ENCODE results near the gene SH2D4B. TPM values are rescaled to one million over a fixed set of nuclear protein-coding genes. Genes with fewer than 3 reads are reported as not detected.

The SH2D4B gene
- total RNA-seq, 1 experiment from 2014 or later, result 0.07 TPM

- Histone ChIP-seq H3K4ac (ENCODE audit: low read depth, low read length) (no peak overlapping the region), H3K79me2 (ENCODE audit: insufficient read depth, low read length) (no peaks in the 10 kb centered on the region), H2AFZ (ENCODE audit: low read length) (no peak overlapping the region), H3K23ac (ENCODE audit: insufficient read length, low read depth, low read length) (no peak overlapping the region), H2BK20ac (ENCODE audit: low read depth, low read length, poor library complexity, severe bottlenecking) (no peak overlapping the region), H3K9me3 (ENCODE audit: control insufficient read depth, low read depth, low read length) (no peaks in the 10 kb centered on the region), H4K20me1 (ENCODE audit: control insufficient read depth, insufficient read depth, insufficient read length) (no peaks in the 10 kb centered on the region), H3K4me2 (ENCODE audit: insufficient read depth, insufficient read length, low read length) (no peak overlapping the region), H3K4me1 (ENCODE audit: insufficient read depth, low read length) (no peaks in the 10 kb centered on the region), H3K14ac (ENCODE audit: insufficient read depth, low read length) (no peak overlapping the region), H2AK5ac (ENCODE audit: insufficient read length, low read length) (no peak overlapping the region), H3K79me1 (ENCODE audit: insufficient read depth, low read depth, low read length, poor library complexity, severe bottlenecking) (no peaks in the 10 kb centered on the region), H2BK5ac (ENCODE audit: insufficient read length, low read length) (no peak overlapping the region), H3K9ac (ENCODE audit: extremely low read depth, insufficient read length, low read length) (no peak overlapping the region), H2BK15ac (ENCODE audit: low read depth, low read length) (no peak overlapping the region), H3K56ac (ENCODE audit: insufficient read length, low read depth, low read length) (no peak overlapping the region), H2BK12ac (ENCODE audit: insufficient read length, low read depth, low read length) (no peak overlapping the region), H3K18ac (ENCODE audit: insufficient read length, low read depth, low read length) (no peak overlapping the region), H3T11ph (ENCODE audit: low read length) (no peak overlapping the region), H4K5ac (ENCODE audit: insufficient read length, low read depth, low read length) (no peak overlapping the region), H3K27me3 (ENCODE audit: insufficient read depth, low read length) (no peaks in the 10 kb centered on the region), H3K27ac (ENCODE audit: insufficient read length, low read depth, low read length) (no peak overlapping the region), H4K8ac (replicated peaks; ENCODE audit: insufficient read length, low read depth, low read length) (no peak overlapping the region), H4K91ac (ENCODE audit: insufficient read length, low read depth, low read length) (no peak overlapping the region), H2BK120ac (ENCODE audit: low read depth, low read length, poor library complexity, severe bottlenecking) (no peak overlapping the region), H3K23me2 (ENCODE audit: insufficient read length, low read depth, low read length, poor library complexity, severe bottlenecking) (no peaks in the 10 kb centered on the region)
- no peaks in the 10 kb centered on the region for H3K4me1 Mint-ChIP-seq
- H3K27ac Mint-ChIP-seq, result no peak overlapping the region
- H3K4me3 Mint-ChIP-seq, result no peak overlapping the region
- no peaks in the 10 kb centered on the region for H3K36me3 Mint-ChIP-seq (ENCODE audit: insufficient read depth in 1 of 3, low read depth in 3 of 3)
- H3K27me3 Mint-ChIP-seq (ENCODE audit: low read depth), result peaks cover under 1% of the 10 kb centered on the region
- no peaks in the 10 kb centered on the region for H3K9me3 Mint-ChIP-seq
- TF ChIP-seq, protein P1, sequence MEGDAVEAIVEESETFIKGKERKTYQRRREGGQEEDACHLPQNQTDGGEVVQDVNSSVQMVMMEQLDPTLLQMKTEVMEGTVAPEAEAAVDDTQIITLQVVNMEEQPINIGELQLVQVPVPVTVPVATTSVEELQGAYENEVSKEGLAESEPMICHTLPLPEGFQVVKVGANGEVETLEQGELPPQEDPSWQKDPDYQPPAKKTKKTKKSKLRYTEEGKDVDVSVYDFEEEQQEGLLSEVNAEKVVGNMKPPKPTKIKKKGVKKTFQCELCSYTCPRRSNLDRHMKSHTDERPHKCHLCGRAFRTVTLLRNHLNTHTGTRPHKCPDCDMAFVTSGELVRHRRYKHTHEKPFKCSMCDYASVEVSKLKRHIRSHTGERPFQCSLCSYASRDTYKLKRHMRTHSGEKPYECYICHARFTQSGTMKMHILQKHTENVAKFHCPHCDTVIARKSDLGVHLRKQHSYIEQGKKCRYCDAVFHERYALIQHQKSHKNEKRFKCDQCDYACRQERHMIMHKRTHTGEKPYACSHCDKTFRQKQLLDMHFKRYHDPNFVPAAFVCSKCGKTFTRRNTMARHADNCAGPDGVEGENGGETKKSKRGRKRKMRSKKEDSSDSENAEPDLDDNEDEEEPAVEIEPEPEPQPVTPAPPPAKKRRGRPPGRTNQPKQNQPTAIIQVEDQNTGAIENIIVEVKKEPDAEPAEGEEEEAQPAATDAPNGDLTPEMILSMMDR (conservative IDR thresholded peaks at IDR 0.05), result no peak
- DNase-seq, result no peak
Observed at GRCh38 chr10:80561950-80562349, 24.2 kb downstream of the SH2D4B start.
